ENCODE results near the gene CDH23.

DNA sequence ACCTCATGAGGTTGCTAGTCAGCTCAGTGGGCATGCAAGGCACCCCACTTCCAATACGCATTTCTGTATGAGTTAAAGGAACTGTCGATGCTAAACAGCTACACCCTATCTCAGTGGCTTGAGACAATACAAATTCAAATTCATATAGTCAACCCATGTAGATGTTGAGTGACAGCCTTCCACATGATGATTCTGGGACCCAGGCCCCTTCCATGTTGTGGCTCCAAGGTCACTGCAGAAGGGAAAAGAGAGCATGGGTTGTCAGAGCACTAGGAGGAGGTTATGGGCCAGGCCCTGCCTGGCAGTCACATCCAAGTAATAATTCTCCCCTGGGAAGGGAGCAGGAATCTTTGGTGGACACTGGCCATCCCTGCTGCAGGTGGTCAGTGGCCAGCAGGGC is 294.7 kb downstream of the CDH23 start:
- TF ChIP-seq, protein P1, sequence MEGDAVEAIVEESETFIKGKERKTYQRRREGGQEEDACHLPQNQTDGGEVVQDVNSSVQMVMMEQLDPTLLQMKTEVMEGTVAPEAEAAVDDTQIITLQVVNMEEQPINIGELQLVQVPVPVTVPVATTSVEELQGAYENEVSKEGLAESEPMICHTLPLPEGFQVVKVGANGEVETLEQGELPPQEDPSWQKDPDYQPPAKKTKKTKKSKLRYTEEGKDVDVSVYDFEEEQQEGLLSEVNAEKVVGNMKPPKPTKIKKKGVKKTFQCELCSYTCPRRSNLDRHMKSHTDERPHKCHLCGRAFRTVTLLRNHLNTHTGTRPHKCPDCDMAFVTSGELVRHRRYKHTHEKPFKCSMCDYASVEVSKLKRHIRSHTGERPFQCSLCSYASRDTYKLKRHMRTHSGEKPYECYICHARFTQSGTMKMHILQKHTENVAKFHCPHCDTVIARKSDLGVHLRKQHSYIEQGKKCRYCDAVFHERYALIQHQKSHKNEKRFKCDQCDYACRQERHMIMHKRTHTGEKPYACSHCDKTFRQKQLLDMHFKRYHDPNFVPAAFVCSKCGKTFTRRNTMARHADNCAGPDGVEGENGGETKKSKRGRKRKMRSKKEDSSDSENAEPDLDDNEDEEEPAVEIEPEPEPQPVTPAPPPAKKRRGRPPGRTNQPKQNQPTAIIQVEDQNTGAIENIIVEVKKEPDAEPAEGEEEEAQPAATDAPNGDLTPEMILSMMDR (conservative IDR thresholded peaks at IDR 0.05; ENCODE audit: low read length), result no peak
- TF ChIP-seq EZH2phosphoT487 (IDR thresholded peaks at IDR 0.05; ENCODE audit: borderline replicate concordance), result no peak

All from Loucy (cell line).